ENCODE results near the gene FST. TPM values are rescaled to one million over a fixed set of nuclear protein-coding genes. Genes with fewer than 3 reads are reported as not detected.

Gene FST
- polyA plus RNA-seq, 1 experiment, result 121 TPM

DNA sequence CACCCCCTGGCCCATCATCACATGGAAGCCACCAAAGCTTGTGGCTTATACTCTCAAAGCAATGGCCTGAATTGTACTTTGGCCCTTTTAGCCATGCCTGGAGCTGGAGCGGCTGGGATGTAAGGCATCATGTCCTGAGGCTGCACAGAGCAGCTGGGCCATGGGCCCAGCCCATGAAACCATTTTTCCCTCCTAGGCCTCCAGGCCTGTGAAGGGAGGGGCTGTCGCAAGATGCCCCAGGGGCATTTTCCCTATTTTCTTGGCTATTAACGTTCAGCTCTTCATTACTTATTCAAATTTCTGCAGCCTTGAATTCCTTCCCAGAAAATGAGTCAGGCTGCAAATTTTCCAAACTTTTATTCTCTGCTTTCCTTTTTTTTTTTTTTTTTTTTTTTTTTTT is 27.7 kb downstream of the FST start:
- TF ChIP-seq, protein P1, sequence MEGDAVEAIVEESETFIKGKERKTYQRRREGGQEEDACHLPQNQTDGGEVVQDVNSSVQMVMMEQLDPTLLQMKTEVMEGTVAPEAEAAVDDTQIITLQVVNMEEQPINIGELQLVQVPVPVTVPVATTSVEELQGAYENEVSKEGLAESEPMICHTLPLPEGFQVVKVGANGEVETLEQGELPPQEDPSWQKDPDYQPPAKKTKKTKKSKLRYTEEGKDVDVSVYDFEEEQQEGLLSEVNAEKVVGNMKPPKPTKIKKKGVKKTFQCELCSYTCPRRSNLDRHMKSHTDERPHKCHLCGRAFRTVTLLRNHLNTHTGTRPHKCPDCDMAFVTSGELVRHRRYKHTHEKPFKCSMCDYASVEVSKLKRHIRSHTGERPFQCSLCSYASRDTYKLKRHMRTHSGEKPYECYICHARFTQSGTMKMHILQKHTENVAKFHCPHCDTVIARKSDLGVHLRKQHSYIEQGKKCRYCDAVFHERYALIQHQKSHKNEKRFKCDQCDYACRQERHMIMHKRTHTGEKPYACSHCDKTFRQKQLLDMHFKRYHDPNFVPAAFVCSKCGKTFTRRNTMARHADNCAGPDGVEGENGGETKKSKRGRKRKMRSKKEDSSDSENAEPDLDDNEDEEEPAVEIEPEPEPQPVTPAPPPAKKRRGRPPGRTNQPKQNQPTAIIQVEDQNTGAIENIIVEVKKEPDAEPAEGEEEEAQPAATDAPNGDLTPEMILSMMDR (IDR thresholded peaks at IDR 0.05; ENCODE audit: low read depth, low read length), result no peak
- ChIA-PET CTCF (no interaction called here), POLR2A (interaction anchor here (0.6 kb wide), 2 partner anchors 22 to 346 kb away, joined by 3 to 5 read pairs; no protein-coding TSS in a partner anchor)
- Histone ChIP-seq H3K27ac (ENCODE audit: low read depth, low read length) (no peak overlapping the region), H3K27me3 (ENCODE audit: control insufficient read depth, insufficient read depth, low read length) (no peaks in the 10 kb centered on the region), H3K9me3 (ENCODE audit: control insufficient read depth, insufficient read depth, low read length) (peaks cover 11% of the 10 kb centered on the region), H3K4me3 (ENCODE audit: low read depth, low read length) (no peak overlapping the region)
- no peak for DNase-seq (ENCODE audit: low read depth, low spot score)

DNA sequence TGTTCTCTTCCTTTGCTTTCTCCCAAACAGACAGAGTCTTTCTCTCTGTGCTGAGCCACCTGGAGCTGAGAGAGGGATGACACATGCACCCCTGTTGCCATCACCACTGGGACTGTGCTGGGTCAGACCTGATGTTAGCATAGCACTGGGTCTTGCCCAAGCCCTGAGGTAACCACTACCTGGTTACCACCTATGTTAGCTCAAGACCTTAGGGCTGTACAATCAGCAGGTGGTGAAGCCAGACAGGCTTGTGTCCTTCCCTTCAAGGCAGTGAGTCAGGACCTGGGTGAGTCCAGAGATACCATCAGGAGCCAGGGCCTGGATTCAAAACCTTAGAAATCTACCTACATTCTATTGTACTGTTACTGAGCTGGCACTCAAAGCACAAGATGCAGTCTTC is 32.1 kb downstream of the FST start:
- no peak for DNase-seq (ENCODE audit: low read depth, low spot score)
- Histone ChIP-seq H3K27me3 (ENCODE audit: control insufficient read depth, insufficient read depth, low read length) (no peaks in the 10 kb centered on the region), H3K4me3 (ENCODE audit: low read depth, low read length) (no peak overlapping the region), H3K27ac (ENCODE audit: low read depth, low read length) (no peak overlapping the region), H3K9me3 (ENCODE audit: control insufficient read depth, insufficient read depth, low read length) (peaks cover 11% of the 10 kb centered on the region)
- TF ChIP-seq, protein P1 (IDR thresholded peaks at IDR 0.05; ENCODE audit: low read depth, low read length), result no peak
- ChIA-PET CTCF (no interaction called here), POLR2A (no interaction called here)

DNA sequence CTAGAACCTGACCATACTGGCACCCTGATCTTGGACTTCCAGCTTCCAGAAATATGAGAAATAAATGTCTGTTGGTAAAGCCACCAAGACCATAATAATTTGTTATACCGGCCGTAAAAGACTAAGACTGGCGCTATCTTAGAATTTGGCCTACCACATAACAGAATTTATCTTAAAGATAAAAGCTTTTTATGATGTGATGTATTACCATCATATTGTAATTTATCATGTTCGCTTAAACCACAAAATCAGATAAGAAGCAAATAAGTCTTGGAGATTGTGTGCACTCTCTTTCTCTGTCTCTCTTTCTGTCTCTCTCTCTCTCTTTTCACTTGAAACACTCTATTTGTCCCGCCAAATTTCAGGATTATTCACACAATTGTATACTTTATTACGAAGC is 35.6 kb downstream of the FST start:
- no peak for DNase-seq (ENCODE audit: low read depth, low spot score)
- H3K27me3 ChIP-seq (ENCODE audit: control insufficient read depth, insufficient read depth, low read length), result no peaks in the 10 kb centered on the region
- TF ChIP-seq, protein P1 (IDR thresholded peaks at IDR 0.05; ENCODE audit: low read depth, low read length), result no peak
- no peak overlapping the region for H3K4me3 ChIP-seq (ENCODE audit: low read depth, low read length)
- ChIA-PET POLR2A (no interaction called here), CTCF (interaction anchor here (0.6 kb wide), 1 partner anchor 320 kb away, joined by 3 read pairs; no protein-coding TSS in a partner anchor)
- no peak overlapping the region for H3K27ac ChIP-seq (ENCODE audit: low read depth, low read length)
- H3K9me3 ChIP-seq (ENCODE audit: control insufficient read depth, insufficient read depth, low read length), result no peaks in the 10 kb centered on the region

DNA sequence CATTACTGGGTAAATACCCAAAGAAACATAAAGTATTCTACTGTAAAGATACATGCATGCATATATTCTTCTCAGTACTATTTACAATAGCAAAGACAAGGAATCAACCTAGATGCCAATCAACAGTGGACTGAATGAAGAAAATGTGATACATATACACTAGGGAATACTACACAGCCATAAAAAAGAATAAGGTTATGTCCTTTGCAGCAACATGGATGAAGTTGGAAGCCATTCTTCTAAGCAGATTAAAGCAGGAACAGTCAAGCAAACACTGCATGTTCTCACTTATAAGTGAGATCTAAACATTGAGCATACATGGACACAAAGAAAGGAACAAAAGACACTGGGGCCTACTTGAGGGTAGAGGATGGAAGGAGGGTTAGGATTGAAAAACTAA is 40.4 kb downstream of the FST start:
- no peak overlapping the region for H3K27ac ChIP-seq (ENCODE audit: low read depth, low read length)
- ChIA-PET CTCF (no interaction called here), POLR2A (no interaction called here)

More for the DNA sequence above, 40.4 kb downstream of the FST start:
- no peaks in the 10 kb centered on the region for H3K27me3 ChIP-seq (ENCODE audit: control insufficient read depth, insufficient read depth, low read length)
- TF ChIP-seq, protein P1 (IDR thresholded peaks at IDR 0.05; ENCODE audit: low read depth, low read length), result no peak
- no peak overlapping the region for H3K4me3 ChIP-seq (ENCODE audit: low read depth, low read length)
- no peak for DNase-seq (ENCODE audit: low read depth, low spot score)
- no peaks in the 10 kb centered on the region for H3K9me3 ChIP-seq (ENCODE audit: control insufficient read depth, insufficient read depth, low read length)

Other genes with a start within 250 kb of the FST start
- gene NDUFS4, start 80.0 kb downstream of the FST start, polyA plus RNA-seq (2011; rRNA removed), result 110 and 201 TPM in 2 replicates

Measured in AG04450 (cell line).